ENCODE data around the gene DLG1.
A peak's percentile ranks its signal among the peaks of the same experiment; 100 is the strongest.

Gene DLG1

GRCh38 chr3:197022405-197023231, 275.8 kb downstream of the DLG1 start:
- peak; percentile 39 for DNase-seq (ENCODE audit: extremely low spot score)
- no peak for TF ChIP-seq CTCF (IDR thresholded peaks at IDR 0.05; ENCODE audit: control extremely low read depth, extremely low read depth, low read depth, missing control alignments)
- CTCF ChIA-PET: interaction anchor here (0.8 to 2.9 kb wide), 11 partner anchors 8 to 161 kb away, joined by 3 to 12 read pairs (median 3); partner anchors contain the start of gene NCBP2
- POLR2A ChIA-PET: interaction anchor here (0.8 kb wide), 1 partner anchor 14 kb away, joined by 3 read pairs; no protein-coding TSS in a partner anchor

- CTCF ChIA-PET: interaction anchor here (1.0 to 7.9 kb wide), 11 partner anchors 7 to 166 kb away, joined by 3 to 64 read pairs (median 8); partner anchors contain the start of gene MELTF
- TF ChIP-seq CTCF (IDR thresholded peaks at IDR 0.05; ENCODE audit: control extremely low read depth, extremely low read depth, low read depth, missing control alignments): no peak
- no peak for DNase-seq (ENCODE audit: extremely low spot score)
- POLR2A ChIA-PET: no interaction called here
Measured at GRCh38 chr3:197021729-197022404, 276.5 kb downstream of the DLG1 start.

- ChIA-PET POLR2A (no interaction called here), CTCF (interaction anchor here (1.2 to 7.9 kb wide), 4 partner anchors 9 to 167 kb away, joined by 3 to 64 read pairs (median 7); partner anchors contain the start of gene MELTF)
- no peak for DNase-seq (ENCODE audit: extremely low spot score)
- TF ChIP-seq CTCF (IDR thresholded peaks at IDR 0.05; ENCODE audit: control extremely low read depth, extremely low read depth, low read depth, missing control alignments): no peak
Measured at GRCh38 chr3:197021231-197021630, 277.2 kb downstream of the DLG1 start.

GRCh38 chr3:197019535-197019934, 278.9 kb downstream of the DLG1 start:
- no peak for TF ChIP-seq CTCF (IDR thresholded peaks at IDR 0.05; ENCODE audit: control extremely low read depth, extremely low read depth, low read depth, missing control alignments)
- DNase-seq (ENCODE audit: extremely low spot score): no peak
- CTCF ChIA-PET: interaction anchor here (0.9 to 7.9 kb wide), 4 partner anchors 10 to 168 kb away, joined by 3 to 64 read pairs (median 6); partner anchors contain the start of gene MELTF
- POLR2A ChIA-PET: interaction anchor here (0.6 kb wide), 1 partner anchor 15 kb away, joined by 8 read pairs; no protein-coding TSS in a partner anchor

GRCh38 chr3:197019021-197019420, 279.4 kb downstream of the DLG1 start:
- ChIA-PET CTCF (interaction anchor here (0.9 to 7.9 kb wide), 4 partner anchors 10 to 168 kb away, joined by 3 to 64 read pairs (median 6); partner anchors contain the start of gene MELTF), POLR2A (interaction anchor here (0.6 kb wide), 1 partner anchor 16 kb away, joined by 8 read pairs; no protein-coding TSS in a partner anchor)
- no peak for DNase-seq (ENCODE audit: extremely low spot score)
- no peak for TF ChIP-seq CTCF (IDR thresholded peaks at IDR 0.05; ENCODE audit: control extremely low read depth, extremely low read depth, low read depth, missing control alignments)

- POLR2A ChIA-PET: no interaction called here
- CTCF ChIA-PET: interaction anchor here (4.2 to 7.9 kb wide), 2 partner anchors 13 kb away, joined by 21 to 64 read pairs; partner anchors contain the start of gene MELTF
Measured at GRCh38 chr3:197017003-197017402, 281.4 kb downstream of the DLG1 start.

More at GRCh38 chr3:197017003-197017402, 281.4 kb downstream of the DLG1 start:
- no peak for TF ChIP-seq CTCF (IDR thresholded peaks at IDR 0.05; ENCODE audit: control extremely low read depth, extremely low read depth, low read depth, missing control alignments)
- no peak for DNase-seq (ENCODE audit: extremely low spot score)

All from GM10248 (cell line).